CD14-positive monocyte (primary cell): ENCODE results near the gene STMND1. TPM values are rescaled to one million over a fixed set of nuclear protein-coding genes. Genes with fewer than 3 reads are reported as not detected.
"Not testable (repeated sequence)": the region's sequence is repeated elsewhere in the genome, so short reads cannot be mapped to it uniquely, and the experiment has no call there.

ENCODE experiments used
- DNase-seq, 3 donors: peaks; one replicate each; pipeline ENCODE4 v3.0.0-alpha.2; 2011 to 2022
- H2AFZ ChIP-seq: 2 replicates; pipeline ENCODE4 v1.6.0; 2012; ENCODE audit warnings: mild to moderate bottlenecking, low read depth, low read length, inconsistent platforms; ENCODE audit not compliant: insufficient read depth, poor library complexity, severe bottlenecking
- H3K27ac ChIP-seq, 2 donors: 1 replicate in 1 of 2; 2 replicates in 1 of 2; pipeline ENCODE4 v1.5.1; 2012 to 2013; ENCODE audit warnings: low read length in 2 of 2, control low read depth in 1 of 2, inconsistent platforms in 1 of 2, low read depth in 1 of 2, mild to moderate bottlenecking in 1 of 2
- H3K27me3 ChIP-seq, 2 donors: one replicate each; pipeline versions ENCODE4 v1.6.0 to v1.6.1; 2011 to 2013; ENCODE audit warnings: low read length in 2 of 2; ENCODE audit not compliant: control insufficient read depth in 2 of 2, insufficient read depth in 2 of 2
- H3K36me3 ChIP-seq, 2 donors: replicated peaks in 1 of 2; 1 replicate in 1 of 2; 2 replicates in 1 of 2; pipeline versions ENCODE4 v1.5.1 to v1.6.1; 2012 to 2013; ENCODE audit warnings: low read length in 2 of 2, control low read depth in 1 of 2, inconsistent platforms in 1 of 2, mild to moderate bottlenecking in 1 of 2; ENCODE audit not compliant: insufficient read depth in 2 of 2, control insufficient read depth in 1 of 2
- H3K4me1 ChIP-seq, 2 donors: 1 replicate in 1 of 2; 2 replicates in 1 of 2; pipeline versions ENCODE4 v1.5.1 to v1.6.1; 2012 to 2013; ENCODE audit warnings: low read length in 2 of 2, control low read depth in 1 of 2, inconsistent platforms in 1 of 2, mild to moderate bottlenecking in 1 of 2, moderate library complexity in 1 of 2; ENCODE audit not compliant: insufficient read depth in 2 of 2, control insufficient read depth in 1 of 2
- H3K4me2 ChIP-seq: replicated peaks from 2 replicates; pipeline ENCODE3; 2012; ENCODE audit warnings: low read length, moderate library complexity, mild to moderate bottlenecking; ENCODE audit not compliant: poor library complexity, severe bottlenecking; ENCODE audit errors: extremely low read depth
- H3K4me3 ChIP-seq, 3 experiments: fragments of 200-600 bp in 1 of 3; sonication (generic) in 1 of 3; replicated peaks in 1 of 3; 1 replicate in 2 of 3; 2 replicates in 1 of 3; pipeline ENCODE4 v1.5.1; 2011 to 2013; ENCODE audit warnings: low read length in 3 of 3, mild to moderate bottlenecking in 3 of 3, control low read depth in 2 of 3, low read depth in 2 of 3, inconsistent platforms in 1 of 3, moderate library complexity in 1 of 3
- H3K79me2 ChIP-seq: 2 replicates; pipeline ENCODE4 v1.6.0; 2012; ENCODE audit warnings: mild to moderate bottlenecking, control low read depth, inconsistent platforms, low read length, moderate library complexity; ENCODE audit not compliant: insufficient read depth
- H3K9ac ChIP-seq: 2 replicates; pipeline ENCODE4 v1.6.0; 2017; ENCODE audit warnings: low read length, mild to moderate bottlenecking; ENCODE audit not compliant: insufficient read depth, poor library complexity, severe bottlenecking
- H3K9me3 ChIP-seq, 2 donors: replicated peaks in 1 of 2; 1 replicate in 1 of 2; 2 replicates in 1 of 2; pipeline versions ENCODE4 v1.5.1 to v1.6.1; 2012 to 2013; ENCODE audit warnings: low read length in 2 of 2, control low read depth in 1 of 2; ENCODE audit not compliant: control insufficient read depth in 1 of 2, insufficient read depth in 1 of 2
- H4K20me1 ChIP-seq: 2 replicates; pipeline ENCODE4 v1.6.0; 2012; ENCODE audit warnings: mild to moderate bottlenecking, low read length, control low read depth, moderate library complexity; ENCODE audit not compliant: insufficient read depth
- H3K27ac Mint-ChIP-seq, 7 donors: one replicate each; pipeline ENCODE4 v1.8.0; 2020; ENCODE audit warnings: mild to moderate bottlenecking in 7 of 7, mixed read lengths in 7 of 7, moderate library complexity in 6 of 7, inconsistent platforms in 2 of 7
- H3K27me3 Mint-ChIP-seq, 3 donors: one replicate each; pipeline ENCODE4 v1.8.0; 2021 to 2022; ENCODE audit warnings: low read depth in 3 of 3, mild to moderate bottlenecking in 3 of 3, mixed read lengths in 3 of 3, moderate library complexity in 3 of 3, inconsistent platforms in 1 of 3
- H3K36me3 Mint-ChIP-seq, 2 donors: one replicate each; pipeline ENCODE4 v1.8.0; 2020; ENCODE audit warnings: mixed read lengths in 2 of 2, inconsistent platforms in 1 of 2, mild to moderate bottlenecking in 1 of 2
- H3K4me1 Mint-ChIP-seq: one replicate; pipeline ENCODE4 v1.8.0; 2020; ENCODE audit warnings: mild to moderate bottlenecking, mixed read lengths
- H3K4me3 Mint-ChIP-seq, 2 donors: one replicate each; pipeline ENCODE4 v1.8.0; 2020; ENCODE audit warnings: mild to moderate bottlenecking in 2 of 2, mixed read lengths in 2 of 2, moderate library complexity in 1 of 2
- H3K9me3 Mint-ChIP-seq, 7 donors: one replicate each; pipeline ENCODE4 v1.8.0; 2020 to 2022; ENCODE audit warnings: mixed read lengths in 7 of 7, mild to moderate bottlenecking in 6 of 7, moderate library complexity in 6 of 7, inconsistent platforms in 2 of 7
- WGBS: methylation state at CpG from one replicate; pipeline ENCODE4 v1.1.5; 2013; ENCODE audit warnings: missing lambda C conversion rate; ENCODE audit not compliant: insufficient coverage; 5-methylcytosine and 5-hydroxymethylcytosine counted together
- intact Hi-C, 2 donors: fragments of 100-400 bp; cut with micrococcal nuclease; formaldehyde crosslinking; loops; one replicate each; pipeline versions ENCODE4 v1.15.0 to v1.15.1; 2023
- polyA plus RNA-seq, 3 donors: library from polyadenylated mRNA; depleted of rRNA in 1 of 3; unstranded in 2 of 3; stranded (reverse) in 1 of 3; fragments of 300-500 nt in 2 of 3; fragments of >200 nt in 1 of 3; fragmentation: Illumina TruSeq in 2 of 3; gene quantifications; 1 replicate in 2 of 3; 2 replicates in 1 of 3; pipeline ENCODE4 v1.2.3, GENCODE V29; 2012 to 2021
- TF ChIP-seq, protein P1 (sequence below): fragments of 200-600 bp; IDR thresholded peaks from one replicate; pipeline ENCODE4 v1.8.0; 2022; ENCODE audit warnings: antibody characterized with exemption, mild to moderate bottlenecking

Gene STMND1
- polyA plus RNA-seq, 3 donors = not detected

GRCh38 chr6:17064975-17065374, 36.9 kb upstream of the STMND1 start:
- H4K20me1 ChIP-seq = no peaks in the 10 kb centered on the region
- intact Hi-C loops = no loop called here
- Mint-ChIP-seq H3K27me3 (peaks cover 0 to 6% (median 2%) of the 10 kb centered on the region in 3 donors), H3K36me3 (no peaks in the 10 kb centered on the region), H3K4me1 (no peaks in the 10 kb centered on the region), H3K9me3 (peaks cover 6 to 18% (median 14%) of the 10 kb centered on the region in 7 donors), H3K4me3 (no peak overlapping the region), H3K27ac (no peak overlapping the region)
- no peaks in the 10 kb centered on the region for H3K27me3 ChIP-seq
- H3K9me3 ChIP-seq = peaks cover 5 to 10% of the 10 kb centered on the region in 2 donors
- H3K27ac ChIP-seq = no peak overlapping the region
- H2AFZ ChIP-seq = no peak overlapping the region
- no peak overlapping the region for H3K4me2 ChIP-seq
- no peak overlapping the region for H3K9ac ChIP-seq
- H3K36me3 ChIP-seq = no peaks in the 10 kb centered on the region
- no peak overlapping the region for H3K4me3 ChIP-seq
- TF ChIP-seq, protein P1, sequence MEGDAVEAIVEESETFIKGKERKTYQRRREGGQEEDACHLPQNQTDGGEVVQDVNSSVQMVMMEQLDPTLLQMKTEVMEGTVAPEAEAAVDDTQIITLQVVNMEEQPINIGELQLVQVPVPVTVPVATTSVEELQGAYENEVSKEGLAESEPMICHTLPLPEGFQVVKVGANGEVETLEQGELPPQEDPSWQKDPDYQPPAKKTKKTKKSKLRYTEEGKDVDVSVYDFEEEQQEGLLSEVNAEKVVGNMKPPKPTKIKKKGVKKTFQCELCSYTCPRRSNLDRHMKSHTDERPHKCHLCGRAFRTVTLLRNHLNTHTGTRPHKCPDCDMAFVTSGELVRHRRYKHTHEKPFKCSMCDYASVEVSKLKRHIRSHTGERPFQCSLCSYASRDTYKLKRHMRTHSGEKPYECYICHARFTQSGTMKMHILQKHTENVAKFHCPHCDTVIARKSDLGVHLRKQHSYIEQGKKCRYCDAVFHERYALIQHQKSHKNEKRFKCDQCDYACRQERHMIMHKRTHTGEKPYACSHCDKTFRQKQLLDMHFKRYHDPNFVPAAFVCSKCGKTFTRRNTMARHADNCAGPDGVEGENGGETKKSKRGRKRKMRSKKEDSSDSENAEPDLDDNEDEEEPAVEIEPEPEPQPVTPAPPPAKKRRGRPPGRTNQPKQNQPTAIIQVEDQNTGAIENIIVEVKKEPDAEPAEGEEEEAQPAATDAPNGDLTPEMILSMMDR = no peak
- no peak for DNase-seq
- H3K4me1 ChIP-seq = no peaks in the 10 kb centered on the region
- no peaks in the 10 kb centered on the region for H3K79me2 ChIP-seq

DNA sequence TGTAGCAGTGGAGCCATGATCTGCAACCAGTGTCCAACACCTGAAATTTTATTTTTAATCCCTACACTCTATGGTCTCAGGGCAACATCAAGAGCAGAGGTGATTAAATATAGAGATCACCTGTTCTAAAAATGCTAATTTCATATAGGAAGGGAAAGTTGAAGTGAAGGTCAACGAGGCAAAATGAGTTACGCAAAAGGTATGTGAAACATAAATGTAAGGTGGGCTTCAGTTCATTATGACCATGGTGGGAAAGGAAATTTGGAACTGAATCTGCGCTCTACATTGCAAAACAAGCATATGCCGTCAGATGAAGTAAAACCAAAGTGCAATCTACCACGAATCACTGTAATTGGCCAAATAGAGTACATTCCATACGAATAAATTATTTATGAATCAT, 35.2 kb upstream of the STMND1 start:
- no peak overlapping the region for H3K4me3 Mint-ChIP-seq
- no peaks in the 10 kb centered on the region for H4K20me1 ChIP-seq
- no peak overlapping the region for H3K4me3 ChIP-seq
- peaks cover 14 to 25% (median 17%) of the 10 kb centered on the region in 7 donors for H3K9me3 Mint-ChIP-seq
- no peak overlapping the region for H3K4me2 ChIP-seq
- no peaks in the 10 kb centered on the region for H3K27me3 ChIP-seq
- H3K9ac ChIP-seq = no peak overlapping the region
- TF ChIP-seq, protein P1 = no peak
- no peaks in the 10 kb centered on the region for H3K4me1 ChIP-seq
- WGBS = 42% methylated on average over 2 of the region's 6 CpGs
- no peaks in the 10 kb centered on the region for H3K36me3 ChIP-seq
- H2AFZ ChIP-seq = no peak overlapping the region
- DNase-seq = no peak
- H3K27ac Mint-ChIP-seq = no peak overlapping the region
- peaks cover 2 to 6% (median 5%) of the 10 kb centered on the region in 3 donors for H3K27me3 Mint-ChIP-seq
- H3K79me2 ChIP-seq = no peaks in the 10 kb centered on the region
- no peaks in the 10 kb centered on the region for H3K36me3 Mint-ChIP-seq
- no peaks in the 10 kb centered on the region for H3K4me1 Mint-ChIP-seq
- H3K9me3 ChIP-seq = peaks cover 8 to 12% of the 10 kb centered on the region in 2 donors
- intact Hi-C loops = no loop called here
- no peak overlapping the region for H3K27ac ChIP-seq

DNA sequence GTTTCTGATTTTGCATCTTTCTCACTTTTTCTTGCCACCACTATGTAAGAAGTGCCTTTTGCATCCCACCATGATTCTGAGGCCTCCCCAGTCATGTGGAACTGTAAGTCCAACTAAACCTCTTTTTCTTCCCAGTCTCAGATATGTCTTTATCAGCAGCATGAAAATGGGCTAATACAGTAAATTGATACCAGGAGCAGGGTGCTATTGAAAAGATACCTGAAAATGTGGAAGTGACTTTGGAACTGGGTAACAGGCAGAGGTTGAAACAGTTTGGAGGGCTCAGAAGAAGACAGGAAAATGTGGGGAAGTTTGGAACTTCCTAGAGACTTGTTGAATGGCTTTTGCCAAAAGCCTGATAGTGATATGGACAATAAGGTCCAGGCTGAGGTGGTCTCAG, 32.9 kb upstream of the STMND1 start:
- H3K4me3 ChIP-seq, DNase-seq, H3K4me1 Mint-ChIP-seq, H3K27me3 ChIP-seq, H3K36me3 Mint-ChIP-seq, H3K4me2 ChIP-seq, H3K4me1 ChIP-seq, H3K9ac ChIP-seq, H3K79me2 ChIP-seq, H3K27ac ChIP-seq, H3K4me3 Mint-ChIP-seq, H3K27ac Mint-ChIP-seq, H2AFZ ChIP-seq, H3K27me3 Mint-ChIP-seq, H4K20me1 ChIP-seq, intact Hi-C loops, H3K36me3 ChIP-seq: not testable (repeated sequence)
- H3K9me3 ChIP-seq = peaks cover 12 to 16% of the 10 kb centered on the region in 2 donors
- H3K9me3 Mint-ChIP-seq = peaks cover 16 to 44% (median 29%) of the 10 kb centered on the region in 7 donors

DNA sequence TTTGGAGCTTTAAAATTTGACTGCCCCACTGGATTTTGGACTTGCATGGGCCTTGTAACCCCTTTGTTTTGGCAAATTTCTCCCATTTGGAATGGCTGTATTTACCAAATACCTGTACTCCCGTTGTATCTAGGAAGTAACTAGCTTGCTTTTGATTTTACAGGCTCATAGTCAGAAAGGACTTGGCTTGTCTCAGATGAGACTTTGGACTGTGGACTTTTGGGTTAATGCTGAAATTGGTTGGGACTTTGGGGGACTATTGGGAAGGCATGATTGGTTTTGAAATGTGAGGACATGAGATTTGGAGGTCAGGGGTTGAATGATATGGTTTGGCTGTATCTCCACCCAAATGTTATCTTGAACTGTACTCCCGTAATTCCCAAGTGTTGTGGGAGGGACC, 31.4 kb upstream of the STMND1 start:
- not testable (repeated sequence) for H2AFZ ChIP-seq, H3K4me1 Mint-ChIP-seq

More for the DNA sequence above, 31.4 kb upstream of the STMND1 start:
- WGBS = no CpG with 5 or more reads among the region's 2 CpGs
- H3K4me3 ChIP-seq, H3K27ac ChIP-seq, H3K4me3 Mint-ChIP-seq, H3K9ac ChIP-seq, H3K27me3 ChIP-seq, H3K36me3 ChIP-seq, DNase-seq, H3K27me3 Mint-ChIP-seq, H3K4me2 ChIP-seq, H3K79me2 ChIP-seq, intact Hi-C loops, H3K4me1 ChIP-seq, H3K27ac Mint-ChIP-seq, H3K36me3 Mint-ChIP-seq, H4K20me1 ChIP-seq: not testable (repeated sequence)
- H3K9me3 Mint-ChIP-seq = peaks cover 16 to 53% (median 35%) of the 10 kb centered on the region in 7 donors
- H3K9me3 ChIP-seq = peaks cover 12 to 18% of the 10 kb centered on the region in 2 donors
